ENCODE results near the gene LOXL3.

LOXL3 gene

GRCh38 chr2:74526649-74527230 is 27.0 kb downstream of the LOXL3 start:
- DNase-seq, result no peak

- DNase-seq, result peak; percentile 54 to 63
Observed at GRCh38 chr2:74525717-74526648, 27.8 kb downstream of the LOXL3 start, which contains the start of gene DQX1. Gene DQX1 (minus strand): TSS chr2:74526231. CDS start chr2:74525729, 502 bp downstream.

GRCh38 chr2:74524955-74525716 is 28.6 kb downstream of the LOXL3 start:
- no peak for DNase-seq

DNA sequence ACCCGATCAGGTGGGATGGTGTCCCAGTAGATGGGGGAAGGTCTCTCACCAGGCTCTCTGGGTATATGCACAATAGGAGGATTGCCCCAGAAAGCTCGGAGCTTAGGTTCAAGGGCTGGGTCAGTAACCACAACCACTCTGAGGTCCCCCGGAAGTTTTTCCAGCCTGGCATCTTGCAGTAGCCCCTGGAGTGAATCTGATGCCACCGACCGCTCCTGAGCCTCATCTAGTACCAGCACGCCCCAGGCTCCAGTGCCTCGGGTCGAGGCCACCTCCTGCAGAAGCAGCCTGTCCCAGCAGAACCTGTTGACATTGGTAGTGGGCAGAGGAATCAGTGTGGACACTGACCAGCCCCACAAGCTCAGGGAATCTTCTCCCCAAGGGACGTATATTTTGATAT is 29.7 kb downstream of the LOXL3 start:
- DNase-seq, result no peak

DNA sequence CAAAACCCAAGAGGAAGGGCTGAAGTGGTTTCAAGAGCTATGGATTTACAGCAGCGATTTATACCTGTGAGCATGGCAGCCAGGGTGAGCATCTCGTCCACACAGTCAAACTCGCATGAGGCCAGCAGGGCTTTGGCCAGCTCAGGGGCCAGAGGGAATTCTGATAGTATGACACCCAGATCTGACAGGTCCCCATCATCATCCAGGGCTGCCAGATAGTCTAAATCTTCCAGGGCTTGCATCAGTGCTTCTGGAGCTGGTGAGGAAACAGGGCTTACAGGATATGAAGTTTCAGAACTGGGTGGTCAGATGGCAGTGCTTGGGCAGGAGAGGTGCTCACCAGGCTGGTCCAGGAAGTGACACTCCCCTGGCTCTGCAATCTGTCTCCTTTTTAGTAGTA is 31.2 kb downstream of the LOXL3 start:
- no peak for DNase-seq

GRCh38 chr2:74516650-74517049 is 37.1 kb downstream of the LOXL3 start:
- no peak for DNase-seq

DNA sequence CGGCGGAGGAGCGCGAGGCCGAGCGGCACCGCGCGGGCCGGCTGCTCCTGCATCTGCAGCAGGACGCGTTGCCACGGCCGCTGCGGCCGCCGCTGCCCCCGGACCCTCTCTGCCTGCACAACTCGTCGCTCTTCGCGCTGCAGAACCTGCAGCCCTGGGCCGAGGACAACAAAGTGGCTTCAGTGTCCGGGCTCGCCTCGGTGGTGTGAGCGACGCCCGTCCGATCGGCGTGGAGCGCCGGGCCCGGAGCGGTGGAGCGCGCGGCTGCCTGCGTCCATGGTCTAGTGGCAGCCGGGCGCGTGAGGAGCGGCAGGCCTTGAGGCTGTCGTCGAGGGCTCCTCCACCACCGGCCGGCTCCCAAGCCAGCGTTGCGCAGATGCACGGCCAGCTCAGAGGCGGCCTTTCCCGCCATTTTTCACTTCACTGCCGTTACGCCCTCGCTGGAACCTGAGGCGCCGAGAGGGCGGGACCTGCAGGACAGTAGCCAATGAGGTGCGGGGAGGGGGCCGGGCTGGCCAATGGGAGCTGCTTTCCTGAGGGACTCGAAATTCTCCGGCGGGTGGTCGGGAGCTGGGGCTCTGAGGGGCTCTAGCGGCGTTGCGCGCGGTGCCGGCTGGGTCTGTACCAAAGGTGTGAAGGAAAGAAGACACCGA is 37.6 kb downstream of the LOXL3 start:
- DNase-seq, result peak; percentile 77 to 82

- peak in 1 of 2 donors; percentile 12 for DNase-seq
Observed at GRCh38 chr2:74515271-74515980, 38.3 kb downstream of the LOXL3 start.

DNA sequence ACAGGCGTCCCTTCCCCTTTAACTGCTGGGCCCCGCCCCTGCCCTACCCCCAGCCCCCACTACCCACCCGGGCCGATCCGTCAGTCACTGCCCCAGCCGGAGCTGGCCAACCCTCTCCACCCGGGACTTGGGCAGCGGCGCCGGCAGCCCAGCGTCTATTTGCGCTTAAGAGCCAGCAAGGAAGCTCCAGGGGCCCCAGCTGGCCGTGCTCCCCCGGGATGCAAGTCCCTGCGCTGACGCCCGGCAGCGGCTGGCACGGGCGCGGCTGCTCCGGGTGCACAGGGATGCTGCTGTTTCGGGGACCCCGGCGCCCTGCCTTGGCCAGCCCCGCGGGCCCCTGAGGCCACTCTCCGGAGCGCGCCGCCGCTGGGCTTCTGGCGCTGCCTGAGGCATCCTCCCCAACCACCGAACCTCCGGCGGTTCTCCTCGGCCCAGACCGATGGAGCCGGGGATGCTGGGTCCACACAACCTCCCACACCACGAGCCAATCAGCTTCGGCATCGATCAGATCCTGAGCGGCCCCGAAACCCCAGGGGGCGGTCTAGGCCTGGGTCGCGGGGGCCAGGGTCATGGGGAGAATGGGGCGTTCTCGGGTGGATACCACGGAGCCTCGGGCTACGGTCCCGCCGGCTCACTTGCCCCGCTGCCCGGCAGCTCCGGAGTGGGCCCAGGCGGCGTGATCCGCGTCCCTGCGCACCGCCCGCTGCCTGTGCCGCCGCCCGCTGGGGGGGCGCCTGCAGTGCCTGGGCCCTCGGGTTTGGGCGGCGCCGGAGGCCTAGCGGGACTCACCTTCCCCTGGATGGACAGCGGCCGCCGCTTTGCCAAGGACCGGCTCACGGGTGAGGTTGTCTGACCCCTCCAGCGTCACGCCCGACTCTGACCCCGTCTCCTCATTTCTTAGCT is 39.1 kb downstream of the LOXL3 start, which contains the start of gene TLX2:
TLX2 (plus strand) TSS at position 83 of the 903 bp plus-strand sequence; CDS start at position 440, 357 bp downstream.
- DNase-seq, result no peak

- peak in 1 of 2 donors; percentile 33 for DNase-seq
Observed at GRCh38 chr2:74513605-74514367, 40.0 kb downstream of the LOXL3 start.

DNA sequence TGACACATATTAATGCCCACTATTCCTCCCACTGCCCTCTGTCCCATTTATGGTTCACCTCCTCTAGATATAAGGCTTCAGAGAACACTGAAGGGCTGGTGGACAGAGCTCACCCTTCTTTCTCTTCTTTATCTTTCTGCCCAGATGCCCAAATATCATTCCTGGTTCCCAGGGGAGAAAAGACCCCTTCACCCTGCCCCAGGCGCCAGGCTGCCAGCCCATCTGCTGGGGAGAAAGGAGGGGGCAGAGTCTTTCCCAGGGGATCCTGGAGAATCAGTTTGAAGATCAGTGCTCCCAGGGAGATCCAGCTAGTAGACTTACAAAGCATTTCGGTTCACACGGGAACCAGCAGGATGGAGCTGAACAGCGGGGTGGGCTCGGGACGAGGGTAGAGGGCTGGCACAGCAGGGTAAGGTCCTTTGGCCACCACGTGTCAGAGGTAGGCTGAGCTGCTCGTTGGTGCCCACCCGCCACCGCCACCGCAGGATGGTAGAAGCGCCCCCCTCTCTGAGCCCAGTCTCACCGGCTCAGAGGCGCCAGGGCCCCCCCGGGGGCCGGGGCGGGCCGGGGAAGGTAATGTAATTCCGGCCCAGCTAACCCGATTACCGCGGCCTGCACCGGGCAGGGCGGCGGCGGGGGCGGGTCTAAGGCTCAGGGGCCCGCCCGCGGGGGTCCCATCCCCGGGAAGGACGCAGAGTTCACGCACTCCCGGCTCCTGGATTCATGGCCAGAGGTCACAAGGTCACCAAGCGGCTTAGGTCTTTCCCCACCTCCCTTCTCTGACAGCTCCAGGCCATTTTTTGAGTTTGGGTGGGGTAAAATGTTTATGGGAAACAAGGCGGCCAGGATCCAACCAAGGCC is 40.8 kb downstream of the LOXL3 start:
- DNase-seq, result no peak

DNA sequence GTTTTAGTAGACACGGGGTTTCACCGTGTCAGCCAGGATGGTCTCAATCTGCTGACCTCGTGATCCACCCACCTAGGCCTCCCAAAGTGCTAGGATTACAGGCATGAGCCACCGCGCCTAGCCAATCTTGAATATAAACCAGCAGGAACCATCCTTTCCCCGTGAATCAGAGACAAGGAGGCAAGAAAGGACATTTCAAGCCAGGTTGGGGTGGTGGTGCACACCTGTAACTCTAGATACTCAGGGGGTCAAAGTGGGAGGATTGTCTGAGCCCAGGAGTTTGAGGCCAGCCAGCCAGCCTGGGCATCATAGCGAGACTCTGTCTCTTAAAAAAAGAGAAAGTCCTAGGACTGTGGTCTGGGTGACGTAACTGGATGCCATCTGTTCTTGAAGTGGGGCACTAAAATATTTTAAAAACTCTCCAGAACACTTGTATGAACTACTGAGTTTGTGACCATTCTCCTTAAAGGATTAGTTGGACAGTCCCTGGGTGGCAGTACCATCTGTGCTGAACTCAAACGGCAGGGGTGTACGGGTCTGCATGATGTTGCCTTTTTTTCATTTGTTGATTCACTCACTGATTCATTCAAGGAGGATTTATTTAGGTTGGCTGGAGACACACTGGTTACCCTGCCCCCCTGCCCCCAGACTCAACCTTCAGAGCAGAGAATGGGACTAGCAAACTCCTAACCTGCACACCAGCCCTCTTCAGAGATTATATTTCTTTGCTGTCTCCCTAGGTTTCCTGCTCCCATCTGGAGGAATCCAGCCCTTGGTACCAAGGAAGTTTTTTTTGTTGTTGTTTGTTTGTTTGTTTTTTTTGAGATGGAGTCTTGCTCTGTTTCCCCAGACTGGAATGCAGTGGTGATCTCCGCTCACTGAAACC is 42.4 kb downstream of the LOXL3 start:
- no peak for DNase-seq

GRCh38 chr2:74510272-74510671 is 43.5 kb downstream of the LOXL3 start:
- DNase-seq, result no peak

DNA sequence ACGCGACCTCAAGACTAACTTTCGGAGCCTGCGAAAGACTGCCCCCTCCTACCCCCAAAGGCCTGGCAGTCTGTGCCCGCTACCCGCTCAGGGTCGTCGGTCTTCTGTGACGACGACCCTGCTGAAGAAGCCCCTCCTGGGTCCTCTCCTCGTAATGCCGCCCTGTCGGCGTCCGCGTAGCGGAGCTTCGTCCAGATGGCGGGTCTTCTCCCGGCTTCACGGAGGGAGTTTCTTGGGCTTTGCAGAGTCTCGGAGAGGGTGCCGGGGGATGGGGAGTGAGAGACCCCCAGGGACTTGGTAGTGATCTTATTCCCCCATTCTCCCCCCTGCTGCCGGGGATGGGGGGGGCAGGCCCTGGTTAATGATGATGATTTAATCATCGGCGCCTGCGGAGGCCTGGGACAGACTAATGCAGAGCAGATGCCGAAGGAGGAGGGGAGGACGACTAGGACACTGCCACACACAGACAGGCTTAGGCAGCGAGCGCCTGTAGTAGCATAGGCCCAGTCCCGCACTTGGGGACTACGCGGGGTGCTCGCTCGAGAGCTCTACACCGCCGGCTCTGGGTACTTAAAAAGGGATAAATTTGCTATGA is 45.7 kb downstream of the LOXL3 start:
- DNase-seq, result peak in 1 of 2 donors; percentile 28

DNA sequence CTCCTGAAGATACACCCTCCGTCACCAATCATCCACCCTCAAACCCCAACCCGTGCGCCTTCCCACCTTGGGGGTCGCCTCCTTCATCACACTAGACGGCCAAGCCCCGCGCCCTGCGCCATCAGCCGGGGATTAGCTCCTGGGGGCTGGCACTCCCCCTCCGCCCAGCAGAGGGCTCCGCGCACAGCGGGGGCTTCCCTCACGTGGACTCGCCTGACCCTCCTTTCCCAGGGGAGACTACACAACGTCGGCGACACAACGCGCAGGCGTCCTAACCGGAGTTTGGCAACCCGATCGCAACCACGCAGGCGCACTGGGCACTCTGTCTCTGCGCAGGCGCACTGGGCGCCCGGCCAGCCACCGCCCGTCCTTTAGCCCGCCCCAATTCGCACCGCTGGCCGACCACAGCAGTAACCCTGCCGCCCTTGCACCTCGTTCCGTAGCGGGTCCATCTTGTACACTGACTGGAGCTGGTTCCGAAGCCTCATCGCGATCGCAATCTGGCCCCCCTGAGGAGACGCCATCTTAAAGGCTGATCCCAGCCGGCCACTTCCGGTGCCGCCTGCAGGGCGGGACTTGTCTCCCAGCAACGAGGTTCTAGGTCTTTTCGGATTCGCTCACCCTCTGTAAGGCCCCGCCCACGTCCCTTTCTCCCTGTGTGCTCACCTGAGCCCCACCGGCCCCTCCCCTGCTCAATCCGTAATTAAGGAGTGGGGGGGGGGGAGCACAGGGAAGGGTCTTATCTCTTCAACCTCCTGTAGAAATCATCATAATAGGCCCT is 46.4 kb downstream of the LOXL3 start, which contains the start of gene PCGF1:
PCGF1 (minus strand) TSS at position 551 of the 781 bp plus-strand sequence; CDS start at position 524, 27 bp downstream.
- DNase-seq, result peak; percentile 98

DNA sequence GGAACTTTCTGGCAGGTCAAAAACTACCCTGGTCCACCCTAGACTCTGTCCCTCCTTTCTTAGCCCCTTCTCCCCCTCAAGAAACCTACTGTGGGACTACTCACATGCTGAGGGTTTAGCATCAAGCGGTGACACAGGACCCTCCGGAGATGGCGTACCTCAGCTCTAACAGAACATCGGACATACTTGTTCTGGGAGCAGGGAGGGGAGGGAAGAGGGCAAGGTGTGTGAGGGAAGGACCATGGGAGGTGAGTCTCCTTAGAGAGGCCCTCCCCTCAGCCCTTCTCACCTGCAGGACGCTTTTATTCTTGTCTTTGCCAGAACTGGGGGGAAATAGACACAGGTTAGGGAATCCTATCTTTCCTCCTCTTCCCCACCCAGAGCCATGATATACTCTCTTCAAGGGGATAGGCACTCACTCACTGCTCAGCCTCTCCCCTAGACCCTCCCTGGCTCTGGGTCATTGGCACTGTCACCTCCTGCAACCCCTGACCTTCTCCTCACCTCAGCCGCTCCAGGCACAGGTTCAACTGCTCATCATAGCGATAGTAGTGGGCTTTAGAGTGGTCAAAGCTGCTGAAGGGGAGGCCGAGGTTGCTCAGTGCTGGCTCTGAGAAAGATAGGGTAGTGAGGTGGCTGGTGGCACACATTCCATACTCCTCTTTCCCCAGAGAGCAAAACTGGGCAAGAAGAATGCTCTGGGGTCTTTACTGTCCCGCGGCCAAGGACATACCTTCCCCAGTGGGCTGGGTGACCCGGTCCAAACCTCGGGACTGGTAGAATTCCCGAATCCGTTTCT is 48.1 kb downstream of the LOXL3 start:
- DNase-seq, result no peak

Data from CD4-positive, alpha-beta T cell treated with Interferon alpha-2 for 1 hour (primary cell).